ENCODE data around the gene FUT3.

DNA sequence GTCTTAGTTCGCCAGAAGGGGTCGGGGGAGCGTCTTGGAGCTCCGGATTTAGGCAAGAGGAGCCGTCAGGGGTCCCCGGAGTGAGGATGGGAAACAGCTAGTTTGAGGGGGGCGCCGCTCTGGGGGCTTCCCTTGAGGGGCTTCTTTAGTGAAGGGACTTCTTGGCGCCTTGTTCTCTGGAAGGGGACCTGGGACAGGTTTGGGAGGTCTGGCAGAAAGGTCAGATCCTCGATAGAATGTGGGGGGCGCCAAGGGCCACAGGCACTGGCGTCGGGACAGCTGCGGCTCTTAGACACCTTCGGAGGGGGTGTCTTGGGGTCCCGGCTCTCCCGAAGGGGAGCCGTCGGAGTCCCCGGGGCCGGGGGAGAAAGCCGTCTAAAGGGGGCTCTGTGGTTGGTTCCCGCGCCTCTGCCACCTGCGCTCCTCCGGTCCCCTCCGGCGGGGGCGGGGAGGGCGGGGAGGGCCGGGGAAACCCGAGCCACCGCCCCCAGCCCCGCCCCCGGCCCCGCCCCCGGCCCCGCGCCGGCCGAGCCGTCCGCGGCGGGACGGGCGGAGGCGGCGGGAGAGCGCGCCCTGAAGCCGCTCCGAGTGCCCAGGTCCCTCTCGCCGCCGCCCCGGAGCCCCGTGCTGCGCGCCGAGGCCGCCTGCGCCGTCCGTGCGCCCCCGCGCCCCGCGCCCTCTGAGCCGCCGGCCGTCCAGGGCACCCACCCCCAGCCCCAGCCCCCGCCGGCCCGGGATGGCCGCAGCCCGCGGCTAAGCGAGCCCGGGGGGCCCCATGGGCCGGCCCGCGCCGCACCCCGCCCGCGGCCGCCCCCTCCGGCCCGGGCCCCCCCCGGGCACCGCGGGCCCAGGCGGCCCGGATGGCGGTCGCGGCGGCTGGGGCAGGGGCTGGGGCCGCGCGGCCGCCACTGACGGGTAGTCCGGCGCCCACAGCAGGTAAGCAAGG lies 46.5 kb downstream of the FUT3 start, which contains the start of gene NRTN:
- TF ChIP-seq, protein P1, sequence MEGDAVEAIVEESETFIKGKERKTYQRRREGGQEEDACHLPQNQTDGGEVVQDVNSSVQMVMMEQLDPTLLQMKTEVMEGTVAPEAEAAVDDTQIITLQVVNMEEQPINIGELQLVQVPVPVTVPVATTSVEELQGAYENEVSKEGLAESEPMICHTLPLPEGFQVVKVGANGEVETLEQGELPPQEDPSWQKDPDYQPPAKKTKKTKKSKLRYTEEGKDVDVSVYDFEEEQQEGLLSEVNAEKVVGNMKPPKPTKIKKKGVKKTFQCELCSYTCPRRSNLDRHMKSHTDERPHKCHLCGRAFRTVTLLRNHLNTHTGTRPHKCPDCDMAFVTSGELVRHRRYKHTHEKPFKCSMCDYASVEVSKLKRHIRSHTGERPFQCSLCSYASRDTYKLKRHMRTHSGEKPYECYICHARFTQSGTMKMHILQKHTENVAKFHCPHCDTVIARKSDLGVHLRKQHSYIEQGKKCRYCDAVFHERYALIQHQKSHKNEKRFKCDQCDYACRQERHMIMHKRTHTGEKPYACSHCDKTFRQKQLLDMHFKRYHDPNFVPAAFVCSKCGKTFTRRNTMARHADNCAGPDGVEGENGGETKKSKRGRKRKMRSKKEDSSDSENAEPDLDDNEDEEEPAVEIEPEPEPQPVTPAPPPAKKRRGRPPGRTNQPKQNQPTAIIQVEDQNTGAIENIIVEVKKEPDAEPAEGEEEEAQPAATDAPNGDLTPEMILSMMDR (IDR thresholded peaks at IDR 0.05; ENCODE audit: insufficient read depth, low read length, poor library complexity, severe bottlenecking), result no peak
- no peak for TF ChIP-seq EZH2phosphoT487 (conservative IDR thresholded peaks at IDR 0.05; ENCODE audit: low read length)

Data from SU-DHL-6 (cell line).